Glomerular visceral epithelial cell (primary cell): Measurements from ENCODE around the gene SLC15A4.
A peak's percentile ranks its signal among the peaks of the same experiment; 100 is the strongest.

Experiments
- DNase-seq: peaks from one replicate; pipeline ENCODE4 v3.0.0-alpha.2; 2016; ENCODE audit errors: extremely low spot score

Gene SLC15A4

GRCh38 chr12:128794661-128795529 is 28.9 kb downstream of the SLC15A4 start:
- DNase-seq = no peak

GRCh38 chr12:128793701-128794100 is 30.1 kb downstream of the SLC15A4 start:
- DNase-seq = no peak

- DNase-seq = no peak
These were observed 30.9 kb downstream of the SLC15A4 start for GRCh38 chr12:128792881-128793280.

DNA sequence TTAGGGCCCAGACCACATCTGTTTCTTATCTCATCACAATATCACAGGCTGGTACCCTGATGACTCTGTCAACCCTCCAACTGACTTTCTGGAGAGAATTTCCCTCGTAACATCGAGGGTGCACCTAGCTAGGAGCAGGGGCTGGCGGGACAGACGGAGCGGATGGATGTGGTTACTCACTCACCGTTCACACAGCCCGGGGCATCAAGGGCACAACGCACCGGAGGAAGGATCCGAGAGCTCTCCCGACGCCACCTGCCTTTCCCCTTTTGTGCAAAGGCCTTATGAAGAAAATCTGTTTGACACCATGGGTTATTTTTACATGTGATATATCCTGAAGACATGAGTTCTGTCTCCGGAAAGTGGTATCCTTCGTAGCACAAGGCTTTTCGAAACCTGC is 31.4 kb downstream of the SLC15A4 start:
- no peak for DNase-seq

- no peak for DNase-seq
These were observed 32.1 kb downstream of the SLC15A4 start for GRCh38 chr12:128791395-128792322.

- DNase-seq = no peak
These were observed 32.9 kb downstream of the SLC15A4 start for GRCh38 chr12:128790653-128791373.

DNA sequence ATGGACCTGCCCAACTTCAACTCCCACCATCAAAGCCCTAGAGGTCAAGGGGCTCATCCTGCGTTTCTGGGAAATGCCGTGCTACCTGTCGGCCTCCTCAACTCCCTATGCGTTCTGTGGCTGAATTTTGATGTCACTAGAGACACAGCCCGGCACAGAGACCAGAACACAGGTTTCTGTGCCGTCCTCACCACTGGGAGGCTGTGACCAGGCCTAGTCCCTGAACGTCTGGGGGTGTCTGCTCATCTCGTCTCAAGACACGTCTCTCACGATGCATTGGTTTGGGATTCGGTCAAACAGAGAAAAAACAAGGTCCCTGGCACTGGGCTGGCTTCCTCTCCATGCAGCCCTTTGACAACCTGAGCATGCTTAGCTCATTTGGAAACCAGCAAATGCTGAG is 33.5 kb downstream of the SLC15A4 start:
- no peak for DNase-seq

DNA sequence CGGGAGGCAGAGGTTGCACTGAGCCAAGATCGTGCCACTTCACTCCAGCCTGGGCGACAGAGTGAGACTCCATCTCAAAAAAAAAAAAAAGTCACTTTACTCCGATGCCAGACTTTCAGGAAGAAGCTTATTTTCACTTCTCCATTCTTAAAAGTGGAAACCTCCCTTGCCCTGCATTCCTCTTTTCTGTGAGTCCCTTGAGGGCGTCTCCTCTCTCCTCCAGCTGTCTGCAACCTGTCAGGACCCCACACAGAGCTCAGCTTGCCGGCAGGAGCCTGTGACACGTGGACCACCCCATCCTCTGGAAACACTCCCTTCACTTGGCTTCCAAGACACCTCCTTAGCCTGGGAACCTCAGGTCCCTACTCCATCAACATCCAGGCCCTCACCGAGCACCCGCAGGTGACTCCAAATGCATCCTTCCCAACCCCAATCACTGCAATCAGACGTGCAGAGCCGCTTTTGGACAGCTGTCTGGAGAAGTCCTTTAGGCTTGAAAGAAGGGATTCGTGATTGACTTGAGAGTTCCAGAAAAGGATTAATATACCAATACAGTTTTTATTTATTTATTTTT is 34.3 kb downstream of the SLC15A4 start:
- DNase-seq = no peak

GRCh38 chr12:128787827-128788226 is 35.9 kb downstream of the SLC15A4 start:
- no peak for DNase-seq

DNA sequence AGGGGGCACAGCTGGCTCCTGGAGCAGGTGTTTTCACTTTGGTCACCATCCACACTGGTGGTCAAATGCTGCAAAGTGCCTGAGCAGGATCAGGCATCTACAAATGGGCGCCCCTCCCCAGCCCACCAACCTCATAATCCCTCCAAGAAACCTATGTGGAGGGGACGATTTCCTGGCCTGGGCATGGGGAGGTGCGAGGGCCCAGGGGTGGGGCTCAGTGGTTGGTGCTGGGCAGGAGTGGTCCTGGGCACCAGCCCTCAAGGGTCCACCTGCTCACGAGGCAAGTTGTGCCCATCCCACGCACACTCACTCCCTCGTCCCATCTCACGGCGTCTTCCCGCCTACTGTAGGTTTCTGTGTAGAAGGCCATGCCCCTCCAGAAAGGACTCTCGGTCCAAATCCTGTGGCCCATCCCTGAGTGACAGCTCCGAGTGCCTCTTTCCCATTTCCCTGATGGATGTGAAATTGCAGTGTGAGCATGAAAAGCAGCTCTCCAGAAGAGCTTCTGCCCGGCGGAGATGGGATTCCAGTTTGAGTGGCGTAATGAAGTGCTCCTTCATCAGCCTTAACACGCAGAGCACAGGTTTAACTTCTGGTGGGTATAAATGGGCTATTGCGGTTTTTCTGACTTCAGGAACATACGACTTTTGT is 36.9 kb downstream of the SLC15A4 start:
- no peak for DNase-seq

DNA sequence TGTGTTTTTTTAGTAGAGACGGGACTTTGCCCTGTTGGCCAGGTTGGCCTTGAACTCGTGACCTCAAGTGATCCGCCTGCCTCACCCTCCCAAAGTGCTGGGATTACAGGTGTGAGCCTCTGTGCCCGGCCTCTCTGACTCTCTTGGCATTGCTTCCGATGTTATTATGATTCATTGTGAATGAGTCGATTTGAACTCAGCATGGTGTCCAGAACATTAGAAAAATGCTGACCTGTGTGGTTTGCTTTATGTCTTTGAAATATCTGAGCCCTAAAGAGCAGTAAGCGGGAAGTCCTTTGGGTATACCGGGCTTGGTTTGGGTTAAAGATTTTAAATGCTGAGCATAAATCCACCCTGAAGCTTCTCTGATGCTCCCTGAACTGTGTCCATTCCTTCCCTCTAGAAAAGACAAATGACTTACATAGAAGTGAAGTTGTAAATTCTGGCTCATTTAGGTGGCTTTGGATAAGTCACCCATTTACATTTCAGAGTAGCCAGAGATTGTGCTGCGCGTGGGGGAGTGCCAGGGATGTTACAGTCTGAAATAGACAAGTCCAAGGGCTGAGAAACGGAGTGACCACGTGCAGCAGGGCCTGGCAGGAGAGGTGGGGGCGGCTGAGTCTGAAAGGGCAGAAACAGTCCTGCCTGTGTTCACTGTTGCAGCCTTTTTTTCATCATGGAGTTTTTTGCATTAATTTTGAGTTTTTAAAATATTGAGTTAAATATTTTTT is 39.6 kb downstream of the SLC15A4 start:
- no peak for DNase-seq

GRCh38 chr12:128783129-128783574 is 40.6 kb downstream of the SLC15A4 start:
- DNase-seq = peak; percentile 44

DNA sequence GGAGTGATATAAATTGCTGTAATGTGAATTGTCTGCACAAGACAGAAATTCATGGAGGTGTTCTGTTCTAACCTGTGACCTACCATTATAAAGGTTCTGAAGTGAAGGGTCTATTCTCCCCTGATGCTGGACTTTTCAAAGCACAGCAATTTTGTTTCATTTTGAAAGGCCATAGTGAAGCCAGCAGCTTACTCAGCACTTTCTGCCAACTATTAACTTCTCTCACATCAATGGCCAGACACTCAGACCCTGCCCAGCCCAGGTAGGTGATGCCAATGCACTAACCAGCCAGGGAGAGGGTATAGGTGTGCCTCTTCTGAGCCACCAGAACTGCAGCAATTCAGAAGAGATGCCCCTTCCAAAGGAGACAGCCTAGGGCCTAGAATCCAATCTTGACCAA is 43.9 kb downstream of the SLC15A4 start:
- no peak for DNase-seq

DNA sequence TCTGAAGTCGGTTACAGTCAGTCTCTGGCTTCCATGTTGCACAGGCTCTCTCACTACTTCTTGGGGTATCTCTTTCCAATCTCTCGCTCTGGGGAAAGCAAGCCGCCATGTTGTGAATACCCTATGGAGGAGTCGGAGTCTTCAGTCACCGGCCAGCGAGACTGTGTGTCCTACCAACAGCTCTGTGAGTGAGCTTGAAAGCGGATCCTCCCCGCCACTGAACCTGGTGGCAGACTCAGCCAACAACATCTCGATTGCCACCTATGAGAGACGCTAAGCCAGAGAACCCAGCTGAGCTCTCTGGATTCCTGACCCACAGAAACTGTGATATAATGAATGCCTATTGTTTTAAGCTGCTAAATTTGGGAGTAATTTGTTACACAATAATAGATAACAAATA is 51.5 kb downstream of the SLC15A4 start:
- no peak for DNase-seq

DNA sequence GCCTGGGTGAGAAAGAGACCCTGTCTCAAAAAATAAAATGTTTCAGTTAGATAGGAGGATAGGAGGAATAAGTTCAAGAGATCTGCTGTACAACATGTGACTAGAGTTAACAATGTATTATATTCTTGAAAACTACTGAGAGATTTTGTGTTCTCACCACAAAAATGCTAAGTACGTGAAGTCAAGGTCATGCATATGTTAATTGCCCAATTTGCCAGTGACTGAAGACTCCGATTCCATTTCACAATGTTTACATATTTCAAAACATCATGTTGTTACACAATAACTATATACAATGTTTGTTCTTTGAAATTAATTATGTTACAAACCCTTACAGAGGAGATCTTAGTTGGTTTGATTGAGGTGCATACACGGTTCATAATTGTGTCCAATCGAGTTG is 52.1 kb downstream of the SLC15A4 start:
- DNase-seq = no peak

- no peak for DNase-seq
These were observed 56.2 kb downstream of the SLC15A4 start for GRCh38 chr12:128767518-128767917.

DNA sequence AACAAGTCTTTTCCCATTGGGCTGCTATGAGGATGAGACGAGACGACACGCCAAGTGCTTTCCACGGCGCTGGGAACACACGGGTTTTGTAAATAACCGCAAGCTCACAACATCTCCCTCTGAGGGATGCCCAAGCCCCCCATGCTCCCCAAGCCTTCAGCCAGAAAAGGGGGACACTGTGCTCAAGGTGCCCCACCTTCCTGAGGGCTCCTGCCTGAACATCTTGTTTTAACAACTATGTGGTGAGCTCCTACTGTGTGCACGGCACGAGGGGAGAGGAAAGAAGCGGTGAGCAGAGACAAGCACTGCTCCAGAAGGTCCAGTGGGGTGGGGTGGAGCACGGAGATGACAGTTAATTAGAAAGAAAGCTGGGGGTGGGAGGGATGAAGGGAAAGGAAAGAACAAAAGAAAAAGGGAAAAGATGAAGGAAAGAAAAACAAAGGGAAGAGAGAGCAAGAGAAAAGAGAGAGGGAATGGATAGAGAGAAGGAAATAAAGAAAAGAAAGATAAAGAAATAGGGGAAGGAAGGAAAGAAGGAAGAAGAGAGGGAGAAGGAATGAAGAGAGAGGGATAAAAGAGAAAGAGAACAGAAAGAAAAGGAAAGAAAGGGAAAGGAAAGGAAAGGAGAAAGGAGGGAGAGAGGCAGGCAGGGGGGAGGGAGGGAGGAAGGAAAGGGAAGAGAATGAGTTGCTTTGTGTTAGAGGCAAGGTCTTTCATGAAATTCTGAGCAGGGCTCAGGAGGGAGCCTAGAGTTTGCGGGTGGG is 56.8 kb downstream of the SLC15A4 start:
- no peak for DNase-seq

GRCh38 chr12:128763395-128763794 is 60.4 kb downstream of the SLC15A4 start:
- DNase-seq = no peak

DNA sequence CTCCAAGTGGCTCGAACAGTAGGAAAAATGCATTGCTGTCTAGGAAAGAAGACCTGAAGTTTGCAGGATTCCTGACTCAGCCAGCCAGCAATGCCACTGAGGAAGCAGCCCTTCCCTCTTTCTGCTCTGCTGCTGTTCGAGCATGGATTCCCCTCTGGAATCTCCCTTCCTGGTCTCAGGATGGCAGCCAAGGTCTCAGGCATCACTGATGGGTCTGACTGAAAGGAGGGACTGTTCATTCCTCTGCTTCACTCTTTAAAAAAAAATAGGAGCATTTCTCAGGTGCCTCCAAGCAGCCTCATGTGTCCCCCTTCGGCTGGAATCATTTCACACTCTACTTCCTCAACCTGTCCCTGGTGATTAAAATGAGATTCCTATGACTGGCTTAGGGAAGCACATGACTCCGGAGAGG is 62.4 kb downstream of the SLC15A4 start:
- no peak for DNase-seq

- no peak for DNase-seq
These were observed 68.2 kb downstream of the SLC15A4 start for GRCh38 chr12:128755566-128755965.
